Measurements from ENCODE around the gene DHFR. TPM values are rescaled to one million over a fixed set of nuclear protein-coding genes. Genes with fewer than 3 reads are reported as not detected.
"Not testable (repeated sequence)": the region's sequence is repeated elsewhere in the genome, so short reads cannot be mapped to it uniquely, and the experiment has no call there.

Gene DHFR
- total RNA-seq, 2 donors from 2014 or later: 3.9 to 4.8 TPM

DNA sequence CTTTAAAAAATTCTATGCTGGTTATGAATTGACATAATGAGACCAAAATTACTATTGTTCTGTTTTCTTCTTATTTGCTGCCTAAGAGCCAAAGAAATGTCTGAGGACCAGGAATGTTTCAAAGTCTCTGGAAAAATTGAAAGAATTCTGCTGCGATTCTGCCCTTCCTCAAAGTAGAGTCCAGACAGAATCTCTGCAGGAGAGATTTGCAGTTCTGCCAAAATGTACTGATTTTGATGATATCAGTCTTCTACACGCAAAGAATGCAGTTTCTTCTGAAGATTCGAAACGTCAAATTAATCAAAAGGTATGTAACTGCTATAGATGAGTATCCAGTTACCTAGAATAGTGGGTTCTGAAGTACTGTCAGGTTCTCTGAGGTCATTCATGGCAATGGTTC lies 10.3 kb upstream of the DHFR start:
- Histone ChIP-seq H3K9me3 (no peaks in the 10 kb centered on the region), H3K4me3 (no peak overlapping the region), H3K4me1 (no peaks in the 10 kb centered on the region), H3K27me3 (no peaks in the 10 kb centered on the region), H3K36me3 (peaks cover 6% of the 10 kb centered on the region), H3K27ac (no peak overlapping the region)
- TF ChIP-seq, protein P1, sequence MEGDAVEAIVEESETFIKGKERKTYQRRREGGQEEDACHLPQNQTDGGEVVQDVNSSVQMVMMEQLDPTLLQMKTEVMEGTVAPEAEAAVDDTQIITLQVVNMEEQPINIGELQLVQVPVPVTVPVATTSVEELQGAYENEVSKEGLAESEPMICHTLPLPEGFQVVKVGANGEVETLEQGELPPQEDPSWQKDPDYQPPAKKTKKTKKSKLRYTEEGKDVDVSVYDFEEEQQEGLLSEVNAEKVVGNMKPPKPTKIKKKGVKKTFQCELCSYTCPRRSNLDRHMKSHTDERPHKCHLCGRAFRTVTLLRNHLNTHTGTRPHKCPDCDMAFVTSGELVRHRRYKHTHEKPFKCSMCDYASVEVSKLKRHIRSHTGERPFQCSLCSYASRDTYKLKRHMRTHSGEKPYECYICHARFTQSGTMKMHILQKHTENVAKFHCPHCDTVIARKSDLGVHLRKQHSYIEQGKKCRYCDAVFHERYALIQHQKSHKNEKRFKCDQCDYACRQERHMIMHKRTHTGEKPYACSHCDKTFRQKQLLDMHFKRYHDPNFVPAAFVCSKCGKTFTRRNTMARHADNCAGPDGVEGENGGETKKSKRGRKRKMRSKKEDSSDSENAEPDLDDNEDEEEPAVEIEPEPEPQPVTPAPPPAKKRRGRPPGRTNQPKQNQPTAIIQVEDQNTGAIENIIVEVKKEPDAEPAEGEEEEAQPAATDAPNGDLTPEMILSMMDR (IDR thresholded peaks at IDR 0.05): no peak
- DNase-seq (ENCODE audit: low spot score): no peak

DNA sequence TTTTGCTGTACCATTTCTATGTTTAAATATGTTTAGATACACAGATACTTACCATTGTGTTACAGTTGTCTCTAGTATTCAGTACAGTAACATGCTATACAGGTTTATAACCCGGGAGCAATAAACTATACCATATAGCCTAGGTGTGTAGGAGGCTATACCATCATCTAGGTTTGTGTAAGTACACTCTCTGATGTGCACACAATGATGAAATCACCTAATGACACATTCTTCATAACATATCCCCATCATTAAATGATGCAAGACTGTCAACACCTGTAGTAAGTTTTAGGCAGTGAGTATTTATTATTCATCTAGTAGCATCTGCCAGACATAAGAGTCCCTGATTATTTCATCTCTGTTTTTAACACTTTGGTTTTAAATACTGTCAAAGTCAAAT lies 7.3 kb upstream of the DHFR start:
- TF ChIP-seq, protein P1 (IDR thresholded peaks at IDR 0.05): no peak
- Histone ChIP-seq H3K4me3 (no peak overlapping the region), H3K4me1 (no peaks in the 10 kb centered on the region), H3K36me3 (peaks cover 22% of the 10 kb centered on the region), H3K9me3 (no peaks in the 10 kb centered on the region), H3K27me3 (no peaks in the 10 kb centered on the region), H3K27ac (no peak overlapping the region)
- DNase-seq (ENCODE audit: low spot score): no peak

DNA sequence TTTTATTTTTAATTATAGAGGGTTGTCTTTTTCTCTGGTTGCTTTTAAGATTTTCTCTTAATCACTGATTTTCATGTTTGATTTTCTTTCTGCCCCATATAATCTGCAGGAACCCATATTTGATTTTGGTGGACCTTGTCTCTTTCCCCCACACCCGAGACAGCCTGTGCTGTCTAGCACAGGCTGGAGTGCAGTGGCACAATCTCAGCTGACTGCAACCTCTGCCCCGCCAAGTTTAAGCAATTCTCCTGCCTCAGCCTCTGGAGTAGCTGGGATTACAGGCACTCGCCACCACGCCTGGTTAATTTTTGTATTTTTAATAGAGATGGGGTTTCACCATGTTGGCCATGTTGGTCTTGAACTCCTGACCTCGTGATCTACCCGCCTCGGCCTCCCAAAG lies 5.9 kb upstream of the DHFR start:
- not testable (repeated sequence) for H3K27me3 ChIP-seq; H3K9me3 ChIP-seq; DNase-seq (ENCODE audit: low spot score); H3K27ac ChIP-seq; H3K4me1 ChIP-seq; H3K4me3 ChIP-seq
- peaks cover 23% of the 10 kb centered on the region for H3K36me3 ChIP-seq

DNA sequence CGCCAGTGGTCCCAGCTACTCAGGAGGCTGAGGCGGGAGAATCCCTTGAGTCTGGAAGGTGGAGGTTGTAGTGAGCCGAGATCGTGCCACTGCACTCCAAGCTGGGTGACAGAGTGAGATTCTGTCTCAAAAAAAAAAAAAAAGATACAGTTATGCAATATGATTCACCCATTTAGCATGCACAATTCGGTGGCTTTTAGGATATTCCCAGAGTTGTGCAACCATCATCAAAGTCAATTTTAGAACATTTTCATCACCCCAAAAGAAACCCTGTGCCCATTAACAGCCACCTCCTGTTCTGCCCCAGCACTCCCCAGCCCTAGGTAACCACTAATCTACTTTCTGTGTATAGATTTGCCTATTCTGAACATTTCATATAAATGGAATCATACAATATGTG lies 4.3 kb upstream of the DHFR start:
- Histone ChIP-seq H3K4me3 (no peak overlapping the region), H3K27me3 (no peaks in the 10 kb centered on the region), H3K27ac (no peak overlapping the region), H3K9me3 (no peaks in the 10 kb centered on the region), H3K4me1 (peaks cover 0 to 11% of the 10 kb centered on the region in 2 donors), H3K36me3 (peaks cover 23% of the 10 kb centered on the region)
- no peak for DNase-seq (ENCODE audit: low spot score)
- TF ChIP-seq, protein P1 (IDR thresholded peaks at IDR 0.05): no peak

DNA sequence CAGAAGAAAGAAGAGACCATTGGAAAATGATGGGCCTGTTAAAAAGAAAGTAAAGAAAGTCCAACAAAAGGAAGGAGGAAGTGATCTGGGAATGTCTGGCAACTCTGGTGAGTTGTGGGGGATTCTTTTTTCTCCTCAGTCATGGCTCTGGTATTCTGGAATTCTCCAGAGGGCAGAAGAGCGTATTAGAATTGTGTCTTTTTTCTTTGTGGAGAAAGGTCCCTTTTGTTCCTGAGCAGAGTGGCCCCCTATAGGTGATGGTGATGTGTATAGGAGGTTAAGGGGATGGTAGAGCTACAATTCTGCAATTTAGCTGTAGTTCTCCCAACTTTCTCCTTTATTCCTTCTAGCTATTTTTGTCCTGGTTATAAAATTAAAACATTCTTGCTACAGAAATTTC lies 1.6 kb upstream of the DHFR start:
- no peaks in the 10 kb centered on the region for H3K27me3 ChIP-seq
- no peaks in the 10 kb centered on the region for H3K9me3 ChIP-seq
- TF ChIP-seq, protein P1 (IDR thresholded peaks at IDR 0.05): no peak
- H3K36me3 ChIP-seq: peaks cover 23% of the 10 kb centered on the region
- no peak overlapping the region for H3K27ac ChIP-seq
- no peak for DNase-seq (ENCODE audit: low spot score)
- H3K4me1 ChIP-seq: peaks cover 0 to 18% of the 10 kb centered on the region in 2 donors
- H3K4me3 ChIP-seq: no peak overlapping the region

DNA sequence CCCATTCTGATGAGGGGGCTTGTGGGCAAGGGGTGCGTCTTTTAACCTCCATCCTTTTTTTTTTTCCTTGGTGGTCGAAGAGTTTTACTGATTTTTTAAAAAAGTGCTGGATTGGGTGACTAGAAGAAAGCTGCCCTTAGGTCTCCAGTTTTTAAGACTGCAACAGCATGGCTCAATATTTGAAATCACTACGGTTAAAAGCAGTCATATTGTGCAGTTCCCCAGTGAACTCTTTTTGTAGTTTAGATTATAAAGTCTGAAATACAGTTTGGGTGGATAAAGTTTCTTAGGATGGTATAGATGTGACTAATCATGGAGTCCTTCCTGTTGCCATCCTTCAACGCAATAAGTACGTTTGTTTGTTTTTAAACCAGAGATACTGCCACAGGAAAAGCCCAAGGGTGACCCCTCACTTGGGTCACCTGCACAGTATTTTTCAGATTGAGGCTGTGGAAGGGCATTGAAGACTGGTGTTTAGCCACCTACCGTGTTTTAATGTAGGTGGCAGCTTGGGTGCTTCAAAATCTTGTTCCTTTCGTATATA lies 520 bp upstream of the DHFR start:
- Histone ChIP-seq H3K9me3 (no peaks in the 10 kb centered on the region), H3K4me1 (peaks cover 0 to 18% of the 10 kb centered on the region in 2 donors), H3K36me3 (peaks cover 19% of the 10 kb centered on the region), H3K27ac (peak overlapping the region; percentile 93 to 99), H3K4me3 (peak overlapping the region; percentile 94 to 99), H3K27me3 (no peaks in the 10 kb centered on the region)
- DNase-seq (ENCODE audit: low spot score): no peak
- TF ChIP-seq, protein P1 (IDR thresholded peaks at IDR 0.05): no peak
